ENCODE measurements around the gene MRFAP1L1.

- no peak for TF ChIP-seq CTCF (IDR thresholded peaks at IDR 0.05; ENCODE audit: low read depth, low read length, poor library complexity, severe bottlenecking)
- TF ChIP-seq EZH2phosphoT487 (IDR thresholded peaks at IDR 0.05; ENCODE audit: borderline replicate concordance, low read length): no peak
Observed at GRCh38 chr4:6696611-6697010, 13.1 kb downstream of the MRFAP1L1 start.

All from DOHH2 (cell line).